HepG2 (cell line): ENCODE results near the gene YWHAE. TPM values are rescaled to one million over a fixed set of nuclear protein-coding genes. Genes with fewer than 3 reads are reported as not detected.

Experiments used
- ATAC-seq: fragments of 200-7000 bp; cut with Tn5 transposase; 3 replicates; pipeline ENCODE4 v1.9.1; 2020; ENCODE audit warnings: mild to moderate bottlenecking, moderate library complexity
- BruUV-seq: library from RNA; stranded (reverse); fragments of 400-500 nt; replicated peaks from 2 replicates; lab custom pipeline; 2021; lab: Mats Ljungman, UMichigan
- CTCF ChIA-PET: fragments of 300-600 bp; formaldehyde crosslinking; extraction: SDS; loops from one replicate; lab custom pipeline; 2021; ENCODE audit warnings: low total read pairs, inconsistent platforms, low intra/inter-chr PET ratio; lab: Yijun Ruan, JAX
- POLR2A ChIA-PET: fragments of 350-600 bp; sonication (Branson Sonifier 250); formaldehyde crosslinking; loops from one replicate; lab custom pipeline; 2020; ENCODE audit warnings: antibody characterized with exemption, inconsistent platforms; lab: Yijun Ruan, JAX
- DNase-seq: peaks from one replicate; pipeline ENCODE4 v3.0.0-alpha.2; 2015; ENCODE audit warnings: low spot score
- FAIRE-seq: peaks from 3 replicates; lab custom pipeline; 2011; peaks lifted over from hg19 to GRCh38; lab: Jason Lieb, UNC
- H2AFZ ChIP-seq: one replicate; pipeline ENCODE4 v1.6.1; 2011; ENCODE audit warnings: low read length, inconsistent platforms
- H3K27ac ChIP-seq: fragments of 300-600 bp; 3 replicates; pipeline ENCODE4 v1.8.0; 2011; ENCODE audit warnings: mixed run types, mild to moderate bottlenecking, mixed read lengths, low read length, inconsistent platforms; ENCODE audit not compliant: insufficient read depth; ENCODE audit errors: extremely low read length
- H3K27me3 ChIP-seq, 2 experiments: fragments of 200-600 bp in 1 of 2; 2 replicates in 1 of 2; 3 replicates in 1 of 2; pipeline versions ENCODE4 v1.6.0 to v1.8.0; 2011; ENCODE audit warnings: low read length in 2 of 2, mild to moderate bottlenecking in 2 of 2, moderate library complexity in 2 of 2, inconsistent platforms in 1 of 2; ENCODE audit not compliant: insufficient read depth in 2 of 2, control insufficient read depth in 1 of 2
- H3K36me3 ChIP-seq, 2 experiments: fragments of 200-600 bp in 1 of 2; replicated peaks in 1 of 2; 2 replicates in 1 of 2; 3 replicates in 1 of 2; pipeline versions ENCODE4 v1.5.1 to v1.8.0; 2011; ENCODE audit warnings: low read length in 2 of 2, inconsistent platforms in 1 of 2; ENCODE audit not compliant: insufficient read depth in 2 of 2, control insufficient read depth in 1 of 2
- H3K4me1 ChIP-seq: 2 replicates; pipeline ENCODE4 v1.5.1; 2012; ENCODE audit warnings: low read length, inconsistent platforms; ENCODE audit not compliant: insufficient read depth
- H3K4me2 ChIP-seq: 2 replicates; pipeline ENCODE4 v1.6.0; 2011; ENCODE audit warnings: low read depth, low read length, inconsistent platforms
- H3K4me3 ChIP-seq, 3 experiments: fragments of 200-600 bp in 1 of 3; sonication (generic), shearing (Covaris generic) in 1 of 3; replicated peaks in 1 of 3; 2 replicates each; pipeline ENCODE4 v1.5.1; 2011 to 2016; ENCODE audit warnings: low read length in 3 of 3, inconsistent platforms in 2 of 3, low read depth in 2 of 3, mild to moderate bottlenecking in 2 of 3, control low read depth in 1 of 3, mixed read lengths in 1 of 3; ENCODE audit not compliant: insufficient read depth in 1 of 3
- H3K79me2 ChIP-seq: one replicate; pipeline ENCODE4 v1.6.1; 2011; ENCODE audit warnings: low read length, inconsistent platforms; ENCODE audit not compliant: insufficient read depth
- H3K9ac ChIP-seq: 2 replicates; pipeline ENCODE4 v1.6.0; 2011; ENCODE audit warnings: mild to moderate bottlenecking, low read depth, low read length, inconsistent platforms; ENCODE audit not compliant: insufficient read depth
- H3K9me3 ChIP-seq: 2 replicates; pipeline ENCODE4 v1.5.1; 2012; ENCODE audit warnings: mild to moderate bottlenecking, low read length
- H4K20me1 ChIP-seq: 2 replicates; pipeline ENCODE4 v1.6.0; 2011; ENCODE audit warnings: inconsistent platforms, mild to moderate bottlenecking, low read length, moderate library complexity; ENCODE audit not compliant: insufficient read depth
- ADNP ChIP-seq: sonication (generic); formaldehyde crosslinking; IDR thresholded peaks from 2 replicates; pipeline ENCODE4 v1.4.0; 2020; ENCODE audit warnings: missing genetic modification reagents
- AKAP8 ChIP-seq: sonication (generic); formaldehyde crosslinking; IDR thresholded peaks from 2 replicates; pipeline ENCODE4 v1.5.1; 2020; ENCODE audit warnings: mild to moderate bottlenecking, missing genetic modification reagents
- CC2D1A ChIP-seq: sonication (generic); formaldehyde crosslinking; IDR thresholded peaks from 2 replicates; pipeline ENCODE4 v1.8.1; 2023; ENCODE audit warnings: mild to moderate bottlenecking, missing genetic modification reagents
- CENPBD1 ChIP-seq: sonication (generic); formaldehyde crosslinking; IDR thresholded peaks from 2 replicates; pipeline ENCODE4 v1.8.0; 2022; ENCODE audit warnings: missing genetic modification reagents, low read depth, mild to moderate bottlenecking, borderline replicate concordance
- FOXA1 ChIP-seq, 2 experiments: fragments of 450-650 bp in 1 of 2; sonication (generic) in 1 of 2; formaldehyde crosslinking in 1 of 2; IDR thresholded peaks; 2 replicates each; pipeline versions ENCODE4 v1.4.0 to v1.6.1; 2016 to 2020; ENCODE audit warnings: missing genetic modification reagents in 1 of 2
- HIVEP1 ChIP-seq: sonication (generic); formaldehyde crosslinking; IDR thresholded peaks from 2 replicates; pipeline ENCODE4 v1.4.0; 2020; ENCODE audit warnings: mild to moderate bottlenecking, missing genetic modification reagents
- JUND ChIP-seq: sonication (generic); formaldehyde crosslinking; IDR thresholded peaks from 2 replicates; pipeline ENCODE4 v1.8.0; 2022; ENCODE audit warnings: mild to moderate bottlenecking, missing genetic modification reagents
- KLF13 ChIP-seq: sonication (generic); formaldehyde crosslinking; IDR thresholded peaks from 2 replicates; pipeline ENCODE4 v1.4.0; 2020; ENCODE audit warnings: mild to moderate bottlenecking, missing genetic modification reagents
- KMT2A ChIP-seq: sonication (generic); formaldehyde crosslinking; IDR thresholded peaks from 2 replicates; pipeline ENCODE4 v1.4.0; 2020; ENCODE audit warnings: missing genetic modification reagents
- LCORL ChIP-seq, 2 experiments: fragments of 450-650 bp in 1 of 2; sonication (generic) in 1 of 2; formaldehyde crosslinking in 1 of 2; IDR thresholded peaks; 2 replicates each; pipeline versions ENCODE4 v1.5.0 to v1.6.1; 2017 to 2020; ENCODE audit warnings: antibody characterized with exemption in 1 of 2, missing genetic modification reagents in 1 of 2
- MAZ ChIP-seq, 2 experiments: sonication (generic) in 1 of 2; formaldehyde crosslinking in 1 of 2; IDR thresholded peaks; 2 replicates each; pipeline versions ENCODE4 v1.5.0 to v1.6.1; 2012 to 2020; ENCODE audit warnings: low read depth in 2 of 2, mild to moderate bottlenecking in 2 of 2, borderline replicate concordance in 1 of 2, improper control_type of control experiment in 1 of 2, low read length in 1 of 2, missing genetic modification reagents in 1 of 2, moderate library complexity in 1 of 2
- PPARG ChIP-seq: conservative IDR thresholded peaks from 2 replicates; pipeline ENCODE4 v1.6.1; 2016; ENCODE audit warnings: missing biosample characterization, missing genetic modification reagents
- THAP7 ChIP-seq: sonication (generic); formaldehyde crosslinking; IDR thresholded peaks from 2 replicates; pipeline ENCODE4 v1.8.1; 2023; ENCODE audit warnings: mild to moderate bottlenecking, missing genetic modification reagents
- U2AF1 ChIP-seq: fragments of 200-400 bp; formaldehyde crosslinking; optimal IDR thresholded peaks from 2 replicates; pipeline ENCODE3; 2017; ENCODE audit warnings: mild to moderate bottlenecking, low read depth, low read length
- ZBTB10 ChIP-seq: sonication (generic); formaldehyde crosslinking; IDR thresholded peaks from 2 replicates; pipeline ENCODE4 v1.4.0; 2020; ENCODE audit warnings: missing genetic modification reagents, borderline replicate concordance
- ZBTB7A ChIP-seq: sonication (generic); formaldehyde crosslinking; IDR thresholded peaks from 2 replicates; pipeline ENCODE4 v1.8.0; 2022; ENCODE audit warnings: mild to moderate bottlenecking, missing genetic modification reagents
- ZNF138 ChIP-seq: sonication (generic); formaldehyde crosslinking; IDR thresholded peaks from 2 replicates; pipeline ENCODE4 v1.5.0; 2020; ENCODE audit warnings: mild to moderate bottlenecking, low read depth, missing genetic modification reagents
- ZNF251 ChIP-seq: sonication (generic); formaldehyde crosslinking; IDR thresholded peaks from 2 replicates; pipeline ENCODE4 v1.9.0; 2021; ENCODE audit warnings: mild to moderate bottlenecking, missing genetic modification reagents
- ZNF513 ChIP-seq: sonication (generic); formaldehyde crosslinking; conservative IDR thresholded peaks from 2 replicates; pipeline ENCODE4 v1.5.0; 2020; ENCODE audit warnings: missing genetic modification reagents
- ZNF720 ChIP-seq: sonication (generic); formaldehyde crosslinking; IDR thresholded peaks from 2 replicates; pipeline ENCODE4 v1.4.0; 2020; ENCODE audit warnings: missing genetic modification reagents
- WGBS: methylation state at CpG from one replicate; pipeline ENCODE4 v1.1.6; 2017; ENCODE audit warnings: low lambda C conversion rate; 5-methylcytosine and 5-hydroxymethylcytosine counted together
- in situ Hi-C: cut with HindIII; loops from 2 replicates; pipeline ENCODE4 v1.10.0; 2017; ENCODE audit warnings: low pct_unique_long_range_greater_than_20kb; ENCODE audit not compliant: extremely low pct_ligation_motif_present
- intact Hi-C: fragments of 100-400 bp; cut with micrococcal nuclease; formaldehyde crosslinking; loops from one replicate; pipeline ENCODE4 v1.10.0; 2022; ENCODE audit not compliant: unreplicated experiment
- polyA plus RNA-seq, 8 experiments: library from polyadenylated mRNA; depleted of rRNA in 3 of 8; stranded (reverse) in 7 of 8; unstranded in 1 of 8; fragments of >200 nt; fragmentation: Illumina TruSeq in 4 of 8; extraction: Trizol in 4 of 8; gene quantifications; 2 replicates each; pipeline versions ENCODE4 v1.2.1 to v1.2.3, GENCODE V29; 2011 to 2016; ENCODE audit warnings: low read depth in 4 of 8, missing spikeins in 1 of 8, mixed read lengths in 1 of 8; ENCODE audit not compliant: insufficient read depth in 1 of 8
- total RNA-seq, 5 experiments: library from RNA; depleted of rRNA; stranded (reverse); fragments of >200 nt; fragmentation: Illumina TruSeq; extraction: Trizol; gene quantifications; 2 replicates each; pipeline ENCODE4 v1.2.3, GENCODE V29; 2016; ENCODE audit warnings: low read depth in 1 of 5

YWHAE gene
- total and polyA plus RNA-seq, 2 of the 13 experiments (the other 11 are each of a cell fraction or from before 2014, with no cell fraction given) = 256 to 335 TPM

GRCh38 chr17:1434150-1434549 is 34.1 kb upstream of the YWHAE start:
- H3K79me2 ChIP-seq = peaks cover 45% of the 10 kb centered on the region
- no peak for ATAC-seq

More at GRCh38 chr17:1434150-1434549, 34.1 kb upstream of the YWHAE start:
- in situ Hi-C loops (no loop called here), intact Hi-C loops (no loop called here)
- BruUV-seq = no TSS peak
- H3K27ac ChIP-seq = no peak overlapping the region
- no peak overlapping the region for H3K4me3 ChIP-seq
- H4K20me1 ChIP-seq = no peaks in the 10 kb centered on the region
- no peak overlapping the region for H2AFZ ChIP-seq
- POLR2A ChIA-PET = no interaction called here
- H3K9ac ChIP-seq = no peak overlapping the region
- no peak overlapping the region for H3K4me2 ChIP-seq
- FAIRE-seq (no peak), DNase-seq (no peak)
- CTCF ChIA-PET = no interaction called here
- H3K27me3 ChIP-seq = no peaks in the 10 kb centered on the region
- peaks cover 20 to 50% of the 10 kb centered on the region in 2 experiments; a peak in 4 of 5 replicates for H3K36me3 ChIP-seq
- 100% methylated on average over 3 of the region's 3 CpGs for WGBS
- H3K4me1 ChIP-seq = peaks cover 8% of the 10 kb centered on the region
- no peaks in the 10 kb centered on the region for H3K9me3 ChIP-seq
- TF ChIP-seq AKAP8 (CRISPR knock-in tag) = no peak
- no peak for TF ChIP-seq ZNF138 (CRISPR knock-in tag)
- no peak for TF ChIP-seq ZBTB7A (CRISPR knock-in tag)
- TF ChIP-seq PPARG (CRISPR knock-in tag) = no peak
- TF ChIP-seq JUND = no peak
- TF ChIP-seq ZNF720 (CRISPR knock-in tag) = no peak
- no peak for TF ChIP-seq ZBTB10
- TF ChIP-seq KMT2A (CRISPR knock-in tag) = no peak
- TF ChIP-seq FOXA1 (IDR thresholded peaks at IDR 0.05) = no peak
- no peak for TF ChIP-seq FOXA1 (CRISPR knock-in tag; IDR thresholded peaks at IDR 0.05)
- TF ChIP-seq HIVEP1 (CRISPR knock-in tag) = no peak
- TF ChIP-seq ZNF251 (CRISPR knock-in tag) = no peak
- TF ChIP-seq CENPBD1 = no peak
- TF ChIP-seq LCORL (IDR thresholded peaks at IDR 0.05) = no peak
- no peak for TF ChIP-seq LCORL (CRISPR knock-in tag; IDR thresholded peaks at IDR 0.05)
- no peak for TF ChIP-seq CC2D1A
- no peak for TF ChIP-seq ZNF513 (CRISPR knock-in tag)
- TF ChIP-seq ADNP (CRISPR knock-in tag) = no peak
- TF ChIP-seq MAZ (IDR thresholded peaks at IDR 0.05; ENCODE audit: borderline replicate concordance, low read depth, low read length) = no peak
- TF ChIP-seq MAZ (CRISPR knock-in tag; IDR thresholded peaks at IDR 0.05; ENCODE audit: low read depth) = no peak
- TF ChIP-seq THAP7 (CRISPR knock-in tag) = no peak
- no peak for TF ChIP-seq U2AF1
- TF ChIP-seq KLF13 = no peak
